H1 (cell line): ENCODE data around the gene CGREF1. TPM values are rescaled to one million over a fixed set of nuclear protein-coding genes. Genes with fewer than 3 reads are reported as not detected.
A peak's percentile ranks its signal among the peaks of the same experiment; 100 is the strongest.

Source experiments
- CTCF ChIA-PET: fragments of 300-600 bp; sonication (Branson Sonifier 250); formaldehyde crosslinking; loops from one replicate; lab custom pipeline; 2021; ENCODE audit not compliant: partially characterized antibody; lab: Charles Lee
- POLR2A ChIA-PET: fragments of 300-600 bp; sonication (Branson Sonifier 250); formaldehyde crosslinking; loops from one replicate; lab custom pipeline; 2021; ENCODE audit warnings: inconsistent platforms; ENCODE audit not compliant: partially characterized antibody; lab: Charles Lee
- DNase-seq, 2 experiments: peaks; one replicate each; pipeline versions ENCODE4 v3.0.0 to v3.0.0-alpha.2; 2010 to 2022; ENCODE audit warnings: low spot score in 2 of 2, low read depth in 1 of 2, mixed read lengths in 1 of 2
- FAIRE-seq: peaks from 2 replicates; lab custom pipeline; 2011; peaks lifted over from hg19 to GRCh38; lab: Jason Lieb, UNC
- H2AFZ ChIP-seq: 2 replicates; pipeline ENCODE4 v1.8.1; 2012; ENCODE audit warnings: low read length, inconsistent platforms
- H2AK5ac ChIP-seq: 2 replicates; pipeline ENCODE4 v1.6.1; 2013; ENCODE audit warnings: low read depth, low read length
- H2BK120ac ChIP-seq: replicated peaks from 2 replicates; pipeline ENCODE3; 2013; ENCODE audit warnings: low read depth, low read length, inconsistent platforms
- H2BK12ac ChIP-seq: 2 replicates; pipeline ENCODE4 v1.6.1; 2013; ENCODE audit warnings: low read depth, low read length
- H2BK15ac ChIP-seq: 2 replicates; pipeline ENCODE4 v1.6.1; 2013; ENCODE audit warnings: low read length
- H2BK20ac ChIP-seq: 2 replicates; pipeline ENCODE4 v1.6.1; 2013; ENCODE audit warnings: low read length
- H2BK5ac ChIP-seq: 2 replicates; pipeline ENCODE4 v1.6.1; 2013; ENCODE audit warnings: low read depth, low read length
- H3K14ac ChIP-seq: 2 replicates; pipeline ENCODE4 v1.6.1; 2013; ENCODE audit warnings: inconsistent platforms; ENCODE audit not compliant: insufficient read length
- H3K18ac ChIP-seq: 2 replicates; pipeline ENCODE4 v1.6.1; 2013; ENCODE audit warnings: low read length; ENCODE audit errors: extremely low read depth
- H3K23ac ChIP-seq: 2 replicates; pipeline ENCODE4 v1.6.1; 2013; ENCODE audit warnings: inconsistent platforms; ENCODE audit not compliant: insufficient read length
- H3K23me2 ChIP-seq: 2 replicates; pipeline ENCODE4 v1.6.1; 2013; ENCODE audit warnings: low read depth, low read length
- H3K27ac ChIP-seq: 2 replicates; pipeline ENCODE4 v1.6.1; 2011; ENCODE audit warnings: low read depth, low read length, inconsistent platforms
- H3K27me3 ChIP-seq, 4 experiments: replicated peaks in 1 of 4; 1 replicate in 1 of 4; 2 replicates in 3 of 4; pipeline versions ENCODE4 v1.6.1 to v1.8.1; 2011 to 2013; ENCODE audit warnings: low read length in 3 of 4, mild to moderate bottlenecking in 3 of 4, inconsistent platforms in 2 of 4, mixed read lengths in 2 of 4, moderate library complexity in 1 of 4; ENCODE audit not compliant: control insufficient read depth in 3 of 4, insufficient read depth in 3 of 4; ENCODE audit errors: extremely low read depth in 1 of 4
- H3K36me3 ChIP-seq, 4 experiments: 2 replicates each; pipeline versions ENCODE4 v1.6.1 to v1.8.1; 2011 to 2013; ENCODE audit warnings: mild to moderate bottlenecking in 4 of 4, low read length in 3 of 4, moderate library complexity in 2 of 4, control low read depth in 1 of 4, inconsistent platforms in 1 of 4; ENCODE audit not compliant: insufficient read depth in 4 of 4, control insufficient read depth in 2 of 4
- H3K4ac ChIP-seq: replicated peaks from 2 replicates; pipeline ENCODE3; 2013; ENCODE audit warnings: low read length, low read depth, mixed read lengths, inconsistent platforms; ENCODE audit not compliant: insufficient read length
- H3K4me1 ChIP-seq, 4 experiments: replicated peaks in 1 of 4; 1 replicate in 1 of 4; 2 replicates in 3 of 4; pipeline versions ENCODE4 v1.6.1 to v1.8.1; 2011 to 2013; ENCODE audit warnings: low read length in 3 of 4, inconsistent platforms in 2 of 4, mixed read lengths in 1 of 4; ENCODE audit not compliant: insufficient read depth in 4 of 4, control insufficient read depth in 3 of 4
- H3K4me2 ChIP-seq, 2 experiments: 2 replicates each; pipeline versions ENCODE4 v1.6.1 to v1.8.1; 2011 to 2013; ENCODE audit warnings: low read depth in 2 of 2, low read length in 2 of 2, control low read depth in 1 of 2, inconsistent platforms in 1 of 2, mild to moderate bottlenecking in 1 of 2; ENCODE audit not compliant: insufficient read depth in 1 of 2
- H3K4me3 ChIP-seq, 4 experiments: fragments of 200-600, 300-600 bp in 1 of 4; sonication (generic), shearing (Covaris generic), sonication (Bioruptor Twin) in 1 of 4; 2 replicates each; pipeline versions ENCODE4 v1.5.1 to v1.8.1; 2011 to 2016; ENCODE audit warnings: low read length in 4 of 4, low read depth in 3 of 4, control low read depth in 2 of 4, inconsistent platforms in 2 of 4, mild to moderate bottlenecking in 2 of 4, mixed read lengths in 1 of 4, moderate library complexity in 1 of 4; ENCODE audit not compliant: insufficient read depth in 2 of 4; ENCODE audit errors: extremely low read depth in 1 of 4
- H3K56ac ChIP-seq: replicated peaks from 2 replicates; pipeline ENCODE3; 2013; ENCODE audit warnings: low read depth, mild to moderate bottlenecking, mixed read lengths, low read length, inconsistent platforms; ENCODE audit not compliant: insufficient read length
- H3K79me1 ChIP-seq: 2 replicates; pipeline ENCODE4 v1.6.1; 2013; ENCODE audit warnings: low read depth, low read length, control low read depth
- H3K79me2 ChIP-seq, 2 experiments: 2 replicates each; pipeline versions ENCODE4 v1.6.1 to v1.8.1; 2012 to 2013; ENCODE audit warnings: low read length in 2 of 2, mild to moderate bottlenecking in 2 of 2, inconsistent platforms in 1 of 2; ENCODE audit not compliant: insufficient read depth in 2 of 2, control insufficient read depth in 1 of 2
- H3K9ac ChIP-seq, 4 experiments: replicated peaks in 1 of 4; 1 replicate in 1 of 4; 2 replicates in 3 of 4; pipeline versions ENCODE4 v1.6.1 to v1.8.1; 2011 to 2013; ENCODE audit warnings: low read depth in 3 of 4, low read length in 3 of 4, control low read depth in 2 of 4, mild to moderate bottlenecking in 2 of 4, moderate library complexity in 2 of 4, inconsistent platforms in 1 of 4; ENCODE audit errors: extremely low read depth in 1 of 4
- H3K9me3 ChIP-seq, 2 experiments: 2 replicates each; pipeline versions ENCODE4 v1.6.1 to v1.8.1; 2012 to 2013; ENCODE audit warnings: mild to moderate bottlenecking in 2 of 2, moderate library complexity in 2 of 2, control low read depth in 1 of 2, inconsistent platforms in 1 of 2, low read depth in 1 of 2, low read length in 1 of 2, mixed read lengths in 1 of 2; ENCODE audit not compliant: insufficient read depth in 2 of 2
- H4K20me1 ChIP-seq, 2 experiments: replicated peaks in 1 of 2; 2 replicates each; pipeline versions ENCODE3 to v1.8.1; 2011 to 2013; ENCODE audit warnings: inconsistent platforms in 2 of 2, low read length in 2 of 2, mild to moderate bottlenecking in 1 of 2; ENCODE audit not compliant: insufficient read depth in 2 of 2, control insufficient read depth in 1 of 2
- H4K5ac ChIP-seq: 2 replicates; pipeline ENCODE4 v1.6.1; 2013; ENCODE audit warnings: low read length, low read depth, mixed read lengths, inconsistent platforms; ENCODE audit not compliant: insufficient read length
- H4K8ac ChIP-seq: 2 replicates; pipeline ENCODE4 v1.8.0; 2013; ENCODE audit warnings: mild to moderate bottlenecking, moderate library complexity, low read length, inconsistent platforms; ENCODE audit not compliant: insufficient read depth; ENCODE audit errors: extremely low read depth
- H4K91ac ChIP-seq: replicated peaks from 2 replicates; pipeline ENCODE3; 2013; ENCODE audit warnings: low read length, mixed read lengths, inconsistent platforms; ENCODE audit not compliant: insufficient read length
- PHF8 ChIP-seq: fragments of 200-600 bp; sonication (generic); conservative IDR thresholded peaks from 2 replicates; pipeline ENCODE4 v1.7.1; 2012; ENCODE audit warnings: low read depth, mild to moderate bottlenecking, inconsistent platforms, low read length, moderate library complexity
- SRF ChIP-seq: IDR thresholded peaks from 2 replicates; pipeline ENCODE4 v1.6.1; 2011; ENCODE audit warnings: mild to moderate bottlenecking, low read depth, low read length, moderate library complexity
- SUZ12 ChIP-seq: fragments of 200-600 bp; sonication (generic); IDR thresholded peaks from 2 replicates; pipeline ENCODE4 v1.6.1; 2012; ENCODE audit warnings: mild to moderate bottlenecking, inconsistent platforms, low read length, moderate library complexity, mixed read lengths
- YY1 ChIP-seq: IDR thresholded peaks from 2 replicates; pipeline ENCODE4 v1.6.1; 2011; ENCODE audit warnings: low read depth, mild to moderate bottlenecking, low read length
- WGBS, 2 experiments: shearing (Covaris generic) in 1 of 2; methylation state at CpG; one replicate each; pipeline versions ENCODE4 v1.1.6 to v1.1.7; 2013 to 2015; ENCODE audit warnings: low lambda C conversion rate in 2 of 2, mixed read lengths in 2 of 2, inconsistent platforms in 1 of 2, low coverage in 1 of 2, missing lambda C conversion rate in 1 of 2; ENCODE audit not compliant: insufficient replicate concordance in 2 of 2, insufficient coverage in 1 of 2, insufficient read length in 1 of 2; ENCODE audit errors: extremely low coverage in 1 of 2, missing lambda C conversion rate in 1 of 2; 5-methylcytosine and 5-hydroxymethylcytosine counted together
- polyA plus RNA-seq, 7 experiments: library from polyadenylated mRNA; depleted of rRNA in 3 of 7; stranded (reverse) in 5 of 7; unstranded in 2 of 7; fragments of >200 nt in 5 of 7; fragments of 200-250 nt in 2 of 7; gene quantifications; 1 replicate in 5 of 7; 2 replicates in 1 of 7; 4 replicates in 1 of 7; pipeline versions ENCODE4 v1.2.1 to v1.2.3, GENCODE V29; 2011 to 2013; ENCODE audit warnings: missing spikeins in 2 of 7, mixed read lengths in 2 of 7
- total RNA-seq: library from RNA; stranded (reverse); fragmentation: NEBNext Ultra II Directional; extraction: Animal tissue kit (Norgen Biotek cat#: 25700); gene quantifications from 2 replicates; pipeline ENCODE4 v1.2.1, GENCODE V29; 2021
- TF ChIP-seq, protein P1 (sequence below): IDR thresholded peaks from 2 replicates; pipeline ENCODE4 v1.6.1; 2011; ENCODE audit warnings: low read depth, mild to moderate bottlenecking, low read length; ENCODE audit not compliant: insufficient read depth
- TF ChIP-seq, protein P2 (sequence below), 3 experiments: IDR thresholded peaks; 1 replicate in 2 of 3; 2 replicates in 1 of 3; pipeline versions ENCODE4 v1.5.1 to v1.6.1; 2011; ENCODE audit warnings: low read length in 3 of 3, mild to moderate bottlenecking in 3 of 3, inconsistent platforms in 2 of 3, low read depth in 1 of 3, moderate library complexity in 1 of 3; ENCODE audit not compliant: insufficient read depth in 1 of 3; ENCODE audit errors: control extremely low read depth in 1 of 3

The CGREF1 gene
- total and polyA plus RNA-seq, 2 of the 8 experiments (the other 6 are each of a cell fraction or from before 2014, with no cell fraction given) = 2.5 to 3.4 TPM

GRCh38 chr2:27069436-27069835, 49.5 kb downstream of the CGREF1 start:
- Histone ChIP-seq H4K5ac (no peak overlapping the region), H3K23me2 (peaks cover 12% of the 10 kb centered on the region; the same call in 1 of the 2 replicates), H3K27me3 (no peaks in the 10 kb centered on the region), H3K18ac (no peak overlapping the region), H3K4me2 (no peak overlapping the region), H4K8ac (peak overlapping the region; percentile 57; the same call in 1 of the 2 replicates), H2AFZ (no peak overlapping the region), H2BK20ac (no peak overlapping the region), H3K27ac (no peak overlapping the region), H3K23ac (no peak overlapping the region), H3K36me3 (peaks cover 10 to 34% (median 16%) of the 10 kb centered on the region in 4 experiments; a peak in 7 of 8 replicates), H2BK120ac (no peak overlapping the region), H3K4me1 (peaks cover 0 to 7% (median 4%) of the 10 kb centered on the region in 4 experiments; a peak in 5 of 7 replicates), H3K14ac (no peak overlapping the region), H3K4ac (no peak overlapping the region), H3K56ac (no peak overlapping the region), H3K9ac (no peak overlapping the region; a peak in 1 of 7 replicates), H4K91ac (no peak overlapping the region), H3K4me3 (no peak overlapping the region), H2AK5ac (no peak overlapping the region), H3K79me2 (peaks cover 0 to 12% of the 10 kb centered on the region in 2 experiments; a peak in 3 of 4 replicates), H2BK15ac (no peak overlapping the region), H4K20me1 (peaks cover 3 to 6% of the 10 kb centered on the region in 2 experiments), H3K9me3 (no peaks in the 10 kb centered on the region), H3K79me1 (peaks cover 12% of the 10 kb centered on the region; the same call in 1 of the 2 replicates), H2BK12ac (no peak overlapping the region), H2BK5ac (no peak overlapping the region)
- WGBS, 2 experiments = 96% methylated on average over 6 of the region's 6 CpGs; no CpG with 5 or more reads in 1 of the 2 experiments
- ChIA-PET CTCF (interaction anchor here (1.5 kb wide), 2 partner anchors 12 to 14 kb away, joined by 4 to 5 read pairs; no protein-coding TSS in a partner anchor), POLR2A (interaction anchor here (0.5 to 18.5 kb wide), 3 partner anchors 13 to 124 kb away, joined by 3 to 441 read pairs (median 5); partner anchors contain the start of gene AGBL5)
- DNase-seq (no peak), FAIRE-seq (no peak)
- TF ChIP-seq, protein P1, sequence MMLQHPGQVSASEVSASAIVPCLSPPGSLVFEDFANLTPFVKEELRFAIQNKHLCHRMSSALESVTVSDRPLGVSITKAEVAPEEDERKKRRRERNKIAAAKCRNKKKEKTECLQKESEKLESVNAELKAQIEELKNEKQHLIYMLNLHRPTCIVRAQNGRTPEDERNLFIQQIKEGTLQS = no peak
- TF ChIP-seq, protein P2, sequence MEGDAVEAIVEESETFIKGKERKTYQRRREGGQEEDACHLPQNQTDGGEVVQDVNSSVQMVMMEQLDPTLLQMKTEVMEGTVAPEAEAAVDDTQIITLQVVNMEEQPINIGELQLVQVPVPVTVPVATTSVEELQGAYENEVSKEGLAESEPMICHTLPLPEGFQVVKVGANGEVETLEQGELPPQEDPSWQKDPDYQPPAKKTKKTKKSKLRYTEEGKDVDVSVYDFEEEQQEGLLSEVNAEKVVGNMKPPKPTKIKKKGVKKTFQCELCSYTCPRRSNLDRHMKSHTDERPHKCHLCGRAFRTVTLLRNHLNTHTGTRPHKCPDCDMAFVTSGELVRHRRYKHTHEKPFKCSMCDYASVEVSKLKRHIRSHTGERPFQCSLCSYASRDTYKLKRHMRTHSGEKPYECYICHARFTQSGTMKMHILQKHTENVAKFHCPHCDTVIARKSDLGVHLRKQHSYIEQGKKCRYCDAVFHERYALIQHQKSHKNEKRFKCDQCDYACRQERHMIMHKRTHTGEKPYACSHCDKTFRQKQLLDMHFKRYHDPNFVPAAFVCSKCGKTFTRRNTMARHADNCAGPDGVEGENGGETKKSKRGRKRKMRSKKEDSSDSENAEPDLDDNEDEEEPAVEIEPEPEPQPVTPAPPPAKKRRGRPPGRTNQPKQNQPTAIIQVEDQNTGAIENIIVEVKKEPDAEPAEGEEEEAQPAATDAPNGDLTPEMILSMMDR (IDR thresholded peaks at IDR 0.05; ENCODE audit: control extremely low read depth in 1 of 3, insufficient read depth in 1 of 3, low read depth in 1 of 3, low read length in 3 of 3) = no peak
- no peak for TF ChIP-seq YY1
- no peak for TF ChIP-seq SUZ12
- no peak for TF ChIP-seq PHF8
- no peak for TF ChIP-seq SRF
